H7 (cell line): ENCODE results near the gene PLCB3. TPM values are rescaled to one million over a fixed set of nuclear protein-coding genes. Genes with fewer than 3 reads are reported as not detected.

Source experiments
- DNase-seq: peaks from one replicate; pipeline ENCODE4 v3.0.0; 2012
- H3K27me3 ChIP-seq: 2 replicates; pipeline ENCODE4 v1.6.0; 2011; ENCODE audit warnings: mild to moderate bottlenecking, low read length; ENCODE audit not compliant: control insufficient read depth, insufficient read depth
- H3K36me3 ChIP-seq: replicated peaks from 2 replicates; pipeline ENCODE4 v1.5.1; 2011; ENCODE audit warnings: low read length; ENCODE audit not compliant: control insufficient read depth, insufficient read depth
- H3K4me3 ChIP-seq: 2 replicates; pipeline ENCODE4 v1.5.1; 2011; ENCODE audit warnings: low read depth, mild to moderate bottlenecking, control low read depth, low read length, moderate library complexity; ENCODE audit not compliant: insufficient read depth
- total RNA-seq: library from RNA; depleted of rRNA; stranded (reverse); fragments of >200 nt; shearing (Covaris generic); gene quantifications from 2 replicates; pipeline ENCODE4 v1.2.3, GENCODE V29; 2014

PLCB3 gene
- total RNA-seq, 1 experiment from 2014 or later: 87.0 TPM

DNA sequence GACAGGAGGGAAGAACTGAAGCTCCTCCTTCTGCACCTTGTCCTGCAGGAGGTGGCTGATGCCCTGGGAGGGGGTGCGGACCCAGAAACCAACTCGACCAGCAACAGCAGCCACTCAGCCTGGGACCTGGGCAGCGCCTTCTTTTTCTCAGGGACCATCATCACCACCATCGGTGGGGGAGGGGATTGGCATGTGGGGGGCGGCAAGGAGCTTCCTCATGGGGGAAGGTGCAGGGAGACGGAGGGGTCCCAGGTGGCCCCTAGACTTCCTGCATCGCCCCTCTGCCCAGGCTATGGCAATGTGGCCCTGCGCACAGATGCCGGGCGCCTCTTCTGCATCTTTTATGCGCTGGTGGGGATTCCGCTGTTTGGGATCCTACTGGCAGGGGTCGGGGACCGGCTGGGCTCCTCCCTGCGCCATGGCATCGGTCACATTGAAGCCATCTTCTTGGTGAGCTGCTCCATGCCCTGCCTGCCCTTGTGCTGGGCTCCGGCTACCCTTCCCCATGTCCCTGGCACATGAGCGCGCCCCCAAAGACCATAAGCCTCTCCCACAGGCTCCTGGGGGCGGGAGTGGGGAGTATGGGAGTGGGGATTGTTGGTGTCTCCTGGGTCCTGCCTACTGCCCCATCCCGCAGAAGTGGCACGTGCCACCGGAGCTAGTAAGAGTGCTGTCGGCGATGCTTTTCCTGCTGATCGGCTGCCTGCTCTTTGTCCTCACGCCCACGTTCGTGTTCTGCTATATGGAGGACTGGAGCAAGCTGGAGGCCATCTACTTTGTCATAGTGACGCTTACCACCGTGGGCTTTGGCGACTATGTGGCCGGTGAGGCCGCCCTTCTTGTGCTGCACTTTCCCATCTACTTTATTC is 45.7 kb downstream of the PLCB3 start:
- no peak overlapping the region; the same call in 1 of the 2 replicates for H3K4me3 ChIP-seq
- peak; percentile 78 for DNase-seq

DNA sequence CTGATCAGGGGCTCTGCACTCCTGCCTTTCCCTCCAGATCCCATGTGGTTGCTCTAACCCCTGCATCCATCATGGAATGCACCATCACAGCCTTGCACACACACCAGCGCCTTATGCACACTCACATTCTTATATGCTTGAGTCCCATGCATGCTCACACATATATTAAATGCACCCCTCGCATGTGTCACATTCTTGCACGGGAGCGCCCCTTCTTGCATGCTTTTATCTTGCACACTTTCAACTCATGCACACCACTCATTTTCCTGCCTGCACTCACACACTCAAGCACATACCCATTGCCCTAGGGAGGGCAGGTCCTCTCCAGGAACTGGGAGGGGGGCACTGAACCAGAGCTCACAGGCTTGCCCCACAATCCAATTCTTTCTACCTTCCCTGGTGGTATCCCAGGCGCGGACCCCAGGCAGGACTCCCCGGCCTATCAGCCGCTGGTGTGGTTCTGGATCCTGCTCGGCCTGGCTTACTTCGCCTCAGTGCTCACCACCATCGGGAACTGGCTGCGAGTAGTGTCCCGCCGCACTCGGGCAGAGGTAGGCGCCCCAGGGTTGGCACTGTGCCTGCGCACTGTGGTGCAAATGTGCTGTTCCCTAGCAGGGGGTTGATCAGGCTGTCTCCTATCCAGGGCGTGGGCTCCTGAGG is 46.5 kb downstream of the PLCB3 start:
- Histone ChIP-seq H3K4me3 (no peak overlapping the region), H3K36me3 (no peaks in the 10 kb centered on the region), H3K27me3 (peaks cover 82% of the 10 kb centered on the region)
- DNase-seq: peak; percentile 61

More for the DNA sequence above, 45.7 kb downstream of the PLCB3 start:
- no peaks in the 10 kb centered on the region for H3K36me3 ChIP-seq
- peaks cover 90% of the 10 kb centered on the region for H3K27me3 ChIP-seq

DNA sequence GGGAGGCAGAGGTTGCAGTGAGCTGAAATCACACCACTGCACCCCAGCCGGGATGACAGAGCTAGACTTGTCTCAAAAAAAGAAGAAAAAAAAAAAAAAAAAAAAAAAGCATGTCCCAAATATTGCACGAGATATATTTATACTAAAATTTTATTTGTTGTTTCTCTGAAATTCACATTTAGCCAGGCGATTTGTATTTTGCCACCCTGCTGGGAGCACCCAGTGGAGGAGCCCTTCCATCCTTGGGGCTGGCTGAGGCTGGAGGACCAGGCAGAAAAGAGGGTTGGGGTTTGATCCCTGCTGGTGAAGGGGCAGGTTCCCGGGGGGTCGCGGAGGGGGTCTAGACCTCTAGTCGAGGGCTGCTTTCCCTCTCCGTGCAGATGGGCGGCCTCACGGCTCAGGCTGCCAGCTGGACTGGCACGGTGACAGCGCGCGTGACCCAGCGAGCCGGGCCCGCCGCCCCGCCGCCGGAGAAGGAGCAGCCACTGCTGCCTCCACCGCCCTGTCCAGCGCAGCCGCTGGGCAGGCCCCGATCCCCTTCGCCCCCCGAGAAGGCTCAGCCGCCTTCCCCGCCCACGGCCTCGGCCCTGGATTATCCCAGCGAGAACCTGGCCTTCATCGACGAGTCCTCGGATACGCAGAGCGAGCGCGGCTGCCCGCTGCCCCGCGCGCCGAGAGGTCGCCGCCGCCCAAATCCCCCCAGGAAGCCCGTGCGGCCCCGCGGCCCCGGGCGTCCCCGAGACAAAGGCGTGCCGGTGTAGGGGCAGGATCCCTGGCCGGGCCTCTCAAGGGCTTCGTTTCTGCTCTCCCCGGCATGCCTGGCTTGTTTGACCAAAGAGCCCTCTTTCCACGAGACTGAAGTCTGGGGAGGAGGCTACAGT is 47.9 kb downstream of the PLCB3 start:
- Histone ChIP-seq H3K27me3 (peaks cover 69% of the 10 kb centered on the region), H3K36me3 (no peaks in the 10 kb centered on the region), H3K4me3 (peak overlapping the region; percentile 23)
- peak; percentile 82 for DNase-seq

DNA sequence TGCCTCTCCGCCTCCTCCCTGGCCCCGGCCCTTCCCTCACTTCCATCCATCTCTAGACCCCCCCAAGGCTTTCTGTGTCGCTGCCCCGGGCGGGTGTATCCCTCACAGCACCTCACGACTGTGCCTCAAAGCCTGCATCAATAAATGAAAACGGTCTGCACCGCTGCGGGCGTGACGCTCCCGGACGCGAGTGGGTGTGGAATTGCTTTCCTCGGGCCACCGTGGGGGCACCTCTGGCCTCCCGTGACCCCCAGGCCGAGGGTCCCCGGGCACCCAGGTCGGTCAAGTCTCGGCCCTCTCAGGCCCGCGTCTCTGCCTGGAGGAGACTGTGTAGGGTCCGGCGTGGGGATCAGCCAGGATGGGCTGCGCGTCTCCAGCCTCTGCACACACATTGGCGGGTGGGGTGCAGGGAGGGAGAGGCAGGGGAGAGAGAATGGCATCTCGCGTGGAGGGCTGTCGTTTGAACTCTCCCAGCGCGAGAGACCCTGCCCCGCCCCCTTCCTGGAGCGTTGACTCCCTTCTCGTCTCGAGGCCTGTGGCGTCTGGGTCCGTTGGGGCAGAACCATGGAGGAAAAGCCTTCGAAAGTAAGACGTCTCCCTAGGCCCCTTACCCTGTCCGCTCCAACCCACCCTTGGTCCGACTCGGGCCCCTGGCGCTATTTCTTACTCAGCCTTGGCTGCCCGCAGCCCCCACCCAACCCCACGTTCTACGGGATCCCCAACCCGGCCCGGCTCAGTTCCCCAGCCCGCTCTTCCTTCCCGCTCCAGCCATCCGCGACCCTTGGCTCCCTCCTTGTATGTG is 48.7 kb downstream of the PLCB3 start, which contains the start of gene CATSPERZ:
Gene CATSPERZ (plus strand): TSS at position 512 of the 802 bp plus-strand sequence. CDS start 53 bp downstream, at position 565.
- H3K36me3 ChIP-seq: no peaks in the 10 kb centered on the region
- peak; percentile 88 for DNase-seq
- H3K4me3 ChIP-seq: peak within 1 kb of the TSS; percentile 37
- H3K27me3 ChIP-seq: peaks cover 60% of the 10 kb centered on the region

DNA sequence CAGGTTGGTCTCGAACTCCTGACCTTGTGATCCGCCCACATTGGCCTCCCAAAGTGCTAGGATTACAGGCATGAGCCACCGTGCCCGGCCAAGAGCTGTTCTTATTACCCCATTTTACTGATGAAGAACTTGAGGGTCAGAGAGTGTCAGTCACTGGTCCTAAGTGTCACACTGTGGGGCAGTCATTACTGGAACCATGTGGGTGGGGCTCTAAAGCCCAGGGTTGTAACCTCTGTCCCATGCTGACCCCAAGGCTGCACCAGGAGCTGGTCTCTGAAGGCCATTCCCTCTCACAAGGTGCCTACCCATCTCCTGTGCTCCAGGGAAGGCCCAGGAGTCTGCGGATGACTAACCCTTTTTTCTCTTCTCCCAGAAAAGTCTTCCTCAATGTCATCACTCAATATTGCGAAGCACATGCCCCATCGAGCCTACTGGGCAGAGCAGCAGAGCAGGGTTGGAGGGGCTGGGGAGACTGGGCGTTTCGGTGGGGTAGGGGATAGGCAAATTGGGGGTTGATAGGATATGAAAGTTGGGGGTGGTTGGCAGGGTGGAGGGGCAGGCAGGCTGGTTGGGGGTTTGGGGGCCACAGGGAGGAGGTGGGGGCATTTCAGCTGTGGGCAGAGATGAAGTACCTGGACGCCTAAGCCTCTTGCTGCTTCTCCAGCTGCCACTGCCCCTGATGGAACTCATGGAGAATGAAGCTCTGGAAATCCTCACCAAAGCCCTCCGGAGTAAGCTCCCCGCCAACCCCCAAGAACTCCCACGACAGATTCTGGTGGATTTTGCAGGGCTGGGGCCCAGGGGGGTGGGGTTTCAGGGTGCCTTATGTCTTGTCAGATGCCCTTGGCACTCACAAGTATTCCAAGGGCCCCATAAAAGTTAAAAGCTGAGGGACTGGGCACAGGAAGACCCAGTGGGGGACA is 52.0 kb downstream of the PLCB3 start:
- Histone ChIP-seq H3K27me3 (peaks cover 27% of the 10 kb centered on the region), H3K36me3 (peaks cover 3% of the 10 kb centered on the region; the same call in 1 of the 2 replicates), H3K4me3 (no peak overlapping the region)
- DNase-seq: no peak

- DNase-seq: no peak
- Histone ChIP-seq H3K4me3 (peak overlapping the region; percentile 89), H3K27me3 (peaks cover 21% of the 10 kb centered on the region), H3K36me3 (peaks cover 3% of the 10 kb centered on the region; the same call in 1 of the 2 replicates)
Observed at GRCh38 chr11:64304032-64304315, 52.6 kb downstream of the PLCB3 start.

- DNase-seq: peak; percentile 95
- Histone ChIP-seq H3K36me3 (peaks cover 3% of the 10 kb centered on the region; the same call in 1 of the 2 replicates), H3K27me3 (peaks cover 16% of the 10 kb centered on the region), H3K4me3 (peak overlapping the region; percentile 89)
Observed at GRCh38 chr11:64304316-64305072, 53.2 kb downstream of the PLCB3 start.

GRCh38 chr11:64305075-64305690 is 53.9 kb downstream of the PLCB3 start, which contains the start of gene ESRRA:
TSS of gene ESRRA (plus strand) at chr11:64305524. CDS start at chr11:64307180, 1,656 bp downstream.
- peak within 1 kb of the TSS; percentile 89 for H3K4me3 ChIP-seq
- DNase-seq: peak; percentile 100
- H3K36me3 ChIP-seq: peaks cover 3% of the 10 kb centered on the region; the same call in 1 of the 2 replicates
- peaks cover 9% of the 10 kb centered on the region for H3K27me3 ChIP-seq

DNA sequence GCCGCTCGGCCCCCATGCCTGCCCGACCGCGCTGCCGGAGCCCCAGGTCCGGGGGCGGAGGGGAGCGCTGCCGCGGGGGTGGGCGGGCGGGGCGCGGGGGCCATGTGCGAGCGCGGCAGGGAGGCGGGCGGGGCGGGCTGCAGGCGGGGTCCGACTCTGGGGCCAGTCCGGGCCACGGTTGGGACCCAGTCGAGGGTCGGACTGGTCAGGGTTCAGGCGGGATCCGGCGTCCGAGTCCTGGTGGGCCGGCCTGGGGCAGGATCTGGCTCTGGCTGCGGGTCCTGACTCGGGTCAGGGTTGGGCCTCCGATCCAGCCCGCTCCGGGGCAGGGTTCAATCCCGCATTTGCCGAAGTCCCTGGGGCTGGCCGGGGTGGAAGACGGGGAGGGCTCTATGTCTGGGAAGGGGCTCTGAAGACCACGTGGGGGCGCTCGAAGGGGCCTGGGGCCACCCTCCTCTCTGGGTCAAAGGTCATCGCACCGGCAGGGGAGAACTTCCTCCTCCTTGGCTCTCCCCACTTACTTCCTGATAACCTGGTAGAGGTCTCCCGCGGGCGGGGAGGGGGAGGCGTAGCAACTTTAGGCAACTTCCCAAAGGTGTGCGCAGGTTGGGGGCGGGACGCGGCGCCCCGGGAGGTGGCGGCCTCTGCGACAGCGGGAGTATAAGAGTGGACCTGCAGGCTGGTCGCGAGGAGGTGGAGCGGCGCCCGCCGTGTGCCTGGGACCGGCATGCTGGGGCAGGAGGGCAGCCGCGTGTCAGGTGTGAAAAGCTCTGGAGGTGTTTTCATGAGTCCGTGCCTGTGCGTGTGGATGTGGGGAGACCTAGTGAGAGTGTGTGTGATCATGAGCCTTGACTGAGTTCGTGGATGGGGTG is 54.6 kb downstream of the PLCB3 start:
- Histone ChIP-seq H3K4me3 (peak overlapping the region; percentile 61), H3K36me3 (peaks cover 3% of the 10 kb centered on the region; the same call in 1 of the 2 replicates), H3K27me3 (peaks cover 2% of the 10 kb centered on the region)
- peak; percentile 87 for DNase-seq

- DNase-seq: no peak
- Histone ChIP-seq H3K27me3 (peaks cover 1% of the 10 kb centered on the region; the same call in 1 of the 2 replicates), H3K4me3 (peak overlapping the region; percentile 61), H3K36me3 (peaks cover 3% of the 10 kb centered on the region; the same call in 1 of the 2 replicates)
Observed at GRCh38 chr11:64306563-64306875, 55.2 kb downstream of the PLCB3 start.

DNA sequence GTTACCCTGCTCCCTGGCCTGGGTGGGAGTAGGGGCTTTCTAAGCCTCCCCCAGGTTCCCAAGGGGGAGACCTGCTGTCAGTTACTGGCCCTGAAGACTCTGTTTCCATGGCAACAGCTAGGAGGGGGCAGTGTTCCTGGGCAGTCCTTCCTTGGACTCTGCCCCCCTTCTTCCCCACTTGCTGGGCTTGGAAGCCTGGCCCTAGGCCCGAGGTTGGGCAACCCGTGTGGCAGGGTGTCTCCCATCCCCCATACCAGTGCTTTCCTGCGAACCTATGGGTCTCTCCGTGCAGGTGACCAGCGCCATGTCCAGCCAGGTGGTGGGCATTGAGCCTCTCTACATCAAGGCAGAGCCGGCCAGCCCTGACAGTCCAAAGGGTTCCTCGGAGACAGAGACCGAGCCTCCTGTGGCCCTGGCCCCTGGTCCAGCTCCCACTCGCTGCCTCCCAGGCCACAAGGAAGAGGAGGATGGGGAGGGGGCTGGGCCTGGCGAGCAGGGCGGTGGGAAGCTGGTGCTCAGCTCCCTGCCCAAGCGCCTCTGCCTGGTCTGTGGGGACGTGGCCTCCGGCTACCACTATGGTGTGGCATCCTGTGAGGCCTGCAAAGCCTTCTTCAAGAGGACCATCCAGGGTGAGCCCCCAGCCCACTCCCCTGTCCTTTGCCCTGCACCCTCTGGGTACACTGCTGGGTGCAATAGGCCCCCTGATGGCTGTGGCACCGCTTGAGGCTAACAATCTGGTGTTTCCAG is 55.7 kb downstream of the PLCB3 start:
- H3K36me3 ChIP-seq: peaks cover 3% of the 10 kb centered on the region; the same call in 1 of the 2 replicates
- H3K4me3 ChIP-seq: peak overlapping the region; percentile 61
- H3K27me3 ChIP-seq: no peaks in the 10 kb centered on the region
- DNase-seq: peak; percentile 73
